MCF 10A (cell line): ENCODE results near the gene YTHDF2. TPM values are rescaled to one million over a fixed set of nuclear protein-coding genes. Genes with fewer than 3 reads are reported as not detected.
A peak's percentile ranks its signal among the peaks of the same experiment; 100 is the strongest.

Experiments used
- BruUV-seq: library from RNA; stranded (reverse); fragments of 400-500 nt; replicated peaks from 2 replicates; lab custom pipeline; 2021; lab: Mats Ljungman, UMichigan
- CTCF ChIA-PET: fragments of 300-600 bp; sonication (Branson Sonifier 250); formaldehyde crosslinking; extraction: SDS; loops from one replicate; lab custom pipeline; 2021; ENCODE audit warnings: antibody characterized with exemption, inconsistent platforms; lab: Yijun Ruan, JAX
- POLR2A ChIA-PET: fragments of 300-600, 350-650 bp; sonication (Branson Sonifier 250); formaldehyde crosslinking; extraction: SDS; loops from one replicate; lab custom pipeline; 2020; ENCODE audit warnings: antibody characterized with exemption, inconsistent platforms; lab: Yijun Ruan, JAX
- DNase-seq: peaks from one replicate; pipeline ENCODE4 v3.0.0-alpha.2; 2018; ENCODE audit not compliant: unreplicated experiment
- H3K27ac Mint-ChIP-seq: one replicate; pipeline ENCODE4 v1.8.0; 2022; ENCODE audit warnings: mild to moderate bottlenecking, low read depth, mixed read lengths; ENCODE audit not compliant: unreplicated experiment
- H3K27me3 Mint-ChIP-seq: one replicate; pipeline ENCODE4 v1.8.0; 2022; ENCODE audit warnings: mixed read lengths; ENCODE audit not compliant: insufficient read depth, unreplicated experiment
- H3K36me3 Mint-ChIP-seq: one replicate; pipeline ENCODE4 v1.8.0; 2022; ENCODE audit warnings: mild to moderate bottlenecking, moderate library complexity, mixed read lengths; ENCODE audit not compliant: insufficient read depth, unreplicated experiment
- H3K4me1 Mint-ChIP-seq: one replicate; pipeline ENCODE4 v1.8.0; 2022; ENCODE audit warnings: mixed read lengths; ENCODE audit not compliant: insufficient read depth, unreplicated experiment
- H3K4me3 Mint-ChIP-seq: one replicate; pipeline ENCODE4 v1.8.0; 2022; ENCODE audit warnings: mild to moderate bottlenecking, moderate library complexity, mixed read lengths; ENCODE audit not compliant: unreplicated experiment
- H3K9me3 Mint-ChIP-seq: one replicate; pipeline ENCODE4 v1.8.0; 2022; ENCODE audit warnings: mixed read lengths; ENCODE audit not compliant: unreplicated experiment
- CTCF ChIP-seq: fragments of 200-600 bp; IDR thresholded peaks from one replicate; pipeline ENCODE4 v1.8.0; 2022; ENCODE audit warnings: antibody characterized with exemption, mild to moderate bottlenecking; ENCODE audit not compliant: unreplicated experiment
- intact Hi-C: fragments of 100-400 bp; cut with micrococcal nuclease; formaldehyde crosslinking; loops from 2 replicates; pipeline ENCODE4 v1.14.1; 2022
- total RNA-seq: library from RNA; stranded (reverse); gene quantifications from 2 replicates; pipeline ENCODE4 v1.2.3, GENCODE V29; 2022

Gene YTHDF2
- total RNA-seq, 1 experiment from 2014 or later: 102 TPM

- POLR2A ChIA-PET: interaction anchor here (1.0 to 4.4 kb wide), 6 partner anchors 19 to 113 kb away, joined by 3 to 31 read pairs (median 4); partner anchors contain the start of genes GMEB1, TAF12 and YTHDF2
- no peak overlapping the region for H3K27ac Mint-ChIP-seq
These were observed 19.0 kb downstream of the YTHDF2 start for GRCh38 chr1:28755701-28756100.

GRCh38 chr1:28756846-28757245 lies 20.1 kb downstream of the YTHDF2 start:
- Mint-ChIP-seq H3K4me3 (no peak overlapping the region), H3K9me3 (no peaks in the 10 kb centered on the region), H3K36me3 (peaks cover 30% of the 10 kb centered on the region), H3K4me1 (peaks cover 24% of the 10 kb centered on the region), H3K27ac (no peak overlapping the region), H3K27me3 (no peaks in the 10 kb centered on the region)
- POLR2A ChIA-PET: interaction anchor here (0.7 to 4.4 kb wide), 7 partner anchors 17 to 113 kb away, joined by 3 to 31 read pairs (median 4); partner anchors contain the start of genes GMEB1 and YTHDF2
- intact Hi-C loops: no loop called here
- CTCF ChIA-PET: interaction anchor here (0.6 to 3.0 kb wide), 7 partner anchors 18 to 411 kb away, joined by 3 to 11 read pairs (median 3); partner anchors contain the start of gene YTHDF2
- no TSS peak for BruUV-seq
- TF ChIP-seq CTCF: no peak
- DNase-seq: peak; percentile 22

More at GRCh38 chr1:28755701-28756100, 19.0 kb downstream of the YTHDF2 start:
- H3K4me1 Mint-ChIP-seq: peaks cover 28% of the 10 kb centered on the region
- peaks cover 30% of the 10 kb centered on the region for H3K36me3 Mint-ChIP-seq
- no peaks in the 10 kb centered on the region for H3K27me3 Mint-ChIP-seq
- intact Hi-C loops: no loop called here
- CTCF ChIA-PET: interaction anchor here (1.3 to 3.0 kb wide), 4 partner anchors 20 to 121 kb away, joined by 3 to 11 read pairs (median 6); partner anchors contain the start of gene YTHDF2
- no peak for DNase-seq
- no peaks in the 10 kb centered on the region for H3K9me3 Mint-ChIP-seq
- BruUV-seq: no TSS peak
- H3K4me3 Mint-ChIP-seq: no peak overlapping the region
- TF ChIP-seq CTCF: no peak

GRCh38 chr1:28758420-28758819 lies 21.7 kb downstream of the YTHDF2 start:
- no peaks in the 10 kb centered on the region for H3K9me3 Mint-ChIP-seq
- no peak for DNase-seq
- H3K4me3 Mint-ChIP-seq: no peak overlapping the region
- peak overlapping the region; percentile 44 for H3K27ac Mint-ChIP-seq
- BruUV-seq: no TSS peak
- peaks cover 21% of the 10 kb centered on the region for H3K4me1 Mint-ChIP-seq
- H3K36me3 Mint-ChIP-seq: peaks cover 40% of the 10 kb centered on the region
- no peak for TF ChIP-seq CTCF
- CTCF ChIA-PET: interaction anchor here (0.6 kb wide), 1 partner anchor 122 kb away, joined by 3 read pairs; no protein-coding TSS in a partner anchor
- POLR2A ChIA-PET: interaction anchor here (0.6 to 3.7 kb wide), 6 partner anchors 17 to 423 kb away, joined by 3 to 15 read pairs (median 4); partner anchors contain the start of genes RNU11, SRSF4, TAF12 and YTHDF2
- intact Hi-C loops: no loop called here
- H3K27me3 Mint-ChIP-seq: no peaks in the 10 kb centered on the region

GRCh38 chr1:28759257-28759656 lies 22.5 kb downstream of the YTHDF2 start:
- no peak for DNase-seq
- BruUV-seq: no TSS peak
- H3K4me3 Mint-ChIP-seq: no peak overlapping the region
- intact Hi-C loops: no loop called here
- TF ChIP-seq CTCF: no peak
- H3K9me3 Mint-ChIP-seq: no peaks in the 10 kb centered on the region
- POLR2A ChIA-PET: interaction anchor here (0.9 to 3.7 kb wide), 5 partner anchors 20 to 423 kb away, joined by 3 to 15 read pairs (median 4); partner anchors contain the start of genes RNU11, SRSF4, TAF12 and YTHDF2
- CTCF ChIA-PET: no interaction called here
- H3K36me3 Mint-ChIP-seq: peaks cover 40% of the 10 kb centered on the region
- no peaks in the 10 kb centered on the region for H3K27me3 Mint-ChIP-seq
- no peak overlapping the region for H3K27ac Mint-ChIP-seq
- peaks cover 18% of the 10 kb centered on the region for H3K4me1 Mint-ChIP-seq
